HL-60 (cell line): ENCODE data around the gene RBM15B.
"Not testable (repeated sequence)": the region's sequence is repeated elsewhere in the genome, so short reads cannot be mapped to it uniquely, and the experiment has no call there.

Source experiments
- DNase-seq, 2 experiments: peaks; one replicate each; pipeline ENCODE4 v3.0.0-alpha.2; 2010 to 2020; ENCODE audit warnings: low read depth in 1 of 2, low spot score in 1 of 2
- H3K27ac ChIP-seq: fragments of 250-450 bp; sonication (Bioruptor Pico); replicated peaks from 2 replicates; pipeline ENCODE4 v1.5.1; 2020; ENCODE audit warnings: mild to moderate bottlenecking, moderate library complexity
- H3K27me3 ChIP-seq: fragments of 250-450 bp; sonication (Bioruptor Pico); 2 replicates; pipeline ENCODE4 v1.5.1; 2021; ENCODE audit warnings: mild to moderate bottlenecking, moderate library complexity; ENCODE audit not compliant: insufficient read depth, poor library complexity, severe bottlenecking
- H3K4me3 ChIP-seq: replicated peaks from 2 replicates; pipeline ENCODE4 v1.5.1; 2011; ENCODE audit warnings: mild to moderate bottlenecking, control low read depth, low read length; ENCODE audit not compliant: insufficient read depth
- CTCF ChIP-seq: IDR thresholded peaks from one replicate; pipeline ENCODE4 v1.5.1; 2011; ENCODE audit warnings: low read length, control low read depth, inconsistent platforms; ENCODE audit not compliant: insufficient read depth
- GABPA ChIP-seq: IDR thresholded peaks from 2 replicates; pipeline ENCODE4 v1.6.1; 2012; ENCODE audit warnings: low read depth
- POLR2AphosphoS5 ChIP-seq: IDR thresholded peaks from 2 replicates; pipeline ENCODE4 v1.6.1; 2012; ENCODE audit warnings: low read depth
- REST ChIP-seq: IDR thresholded peaks from 2 replicates; pipeline ENCODE4 v1.6.1; 2012; ENCODE audit warnings: low read depth; ENCODE audit not compliant: insufficient replicate concordance
- SPI1 ChIP-seq: IDR thresholded peaks from 2 replicates; pipeline ENCODE4 v1.6.1; 2012; ENCODE audit warnings: low read depth, mild to moderate bottlenecking, borderline replicate concordance

Gene RBM15B

GRCh38 chr3:51360806-51361205 is 30.3 kb upstream of the RBM15B start:
- H3K4me3 ChIP-seq, result no peak overlapping the region
- DNase-seq, result no peak
- no peak overlapping the region for H3K27ac ChIP-seq
- H3K27me3 ChIP-seq, result peaks cover 3% of the 10 kb centered on the region
- TF ChIP-seq POLR2AphosphoS5 (no peak), CTCF (no peak), GABPA (no peak), REST (no peak), SPI1 (no peak)

GRCh38 chr3:51361746-51362145 is 29.3 kb upstream of the RBM15B start:
- H3K27me3 ChIP-seq, result peaks cover 3% of the 10 kb centered on the region
- no peak for DNase-seq
- H3K4me3 ChIP-seq, result no peak overlapping the region
- TF ChIP-seq SPI1 (no peak), POLR2AphosphoS5 (no peak), REST (no peak), GABPA (no peak), CTCF (no peak)
- H3K27ac ChIP-seq, result no peak overlapping the region

GRCh38 chr3:51362476-51362875 is 28.6 kb upstream of the RBM15B start:
- Histone ChIP-seq H3K4me3 (no peak overlapping the region), H3K27me3 (peaks cover 3% of the 10 kb centered on the region), H3K27ac (no peak overlapping the region)
- no peak for DNase-seq
- TF ChIP-seq REST (no peak), SPI1 (no peak), POLR2AphosphoS5 (no peak), GABPA (no peak), CTCF (no peak)

GRCh38 chr3:51368276-51368675 is 22.8 kb upstream of the RBM15B start:
- DNase-seq, H3K27ac ChIP-seq, H3K27me3 ChIP-seq, H3K4me3 ChIP-seq: not testable (repeated sequence)
